ENCODE results near the gene TIAM1.

TIAM1 gene

GRCh38 chr21:31278511-31279130, 65.4 kb downstream of the TIAM1 start:
- TF ChIP-seq CTCF (IDR thresholded peaks at IDR 0.05; ENCODE audit: low read depth, low read length, missing control alignments): no peak
- no peak for DNase-seq (ENCODE audit: low read depth)
- H3K4me3 ChIP-seq (ENCODE audit: low read depth, low read length): no peak overlapping the region

- no peak for DNase-seq (ENCODE audit: low read depth)
- H3K4me3 ChIP-seq (ENCODE audit: low read depth, low read length): no peak overlapping the region
- no peak for TF ChIP-seq CTCF (IDR thresholded peaks at IDR 0.05; ENCODE audit: low read depth, low read length, missing control alignments)
These were observed 67.4 kb downstream of the TIAM1 start for GRCh38 chr21:31276663-31277062.

GRCh38 chr21:31275901-31276300, 68.2 kb downstream of the TIAM1 start:
- TF ChIP-seq CTCF (IDR thresholded peaks at IDR 0.05; ENCODE audit: low read depth, low read length, missing control alignments): no peak
- no peak overlapping the region for H3K4me3 ChIP-seq (ENCODE audit: low read depth, low read length)

GRCh38 chr21:31273278-31273677, 70.8 kb downstream of the TIAM1 start:
- TF ChIP-seq CTCF (IDR thresholded peaks at IDR 0.05; ENCODE audit: low read depth, low read length, missing control alignments): no peak
- no peak overlapping the region for H3K4me3 ChIP-seq (ENCODE audit: low read depth, low read length)
- no peak for DNase-seq (ENCODE audit: low read depth)

More at GRCh38 chr21:31275901-31276300, 68.2 kb downstream of the TIAM1 start:
- DNase-seq (ENCODE audit: low read depth): no peak

DNA sequence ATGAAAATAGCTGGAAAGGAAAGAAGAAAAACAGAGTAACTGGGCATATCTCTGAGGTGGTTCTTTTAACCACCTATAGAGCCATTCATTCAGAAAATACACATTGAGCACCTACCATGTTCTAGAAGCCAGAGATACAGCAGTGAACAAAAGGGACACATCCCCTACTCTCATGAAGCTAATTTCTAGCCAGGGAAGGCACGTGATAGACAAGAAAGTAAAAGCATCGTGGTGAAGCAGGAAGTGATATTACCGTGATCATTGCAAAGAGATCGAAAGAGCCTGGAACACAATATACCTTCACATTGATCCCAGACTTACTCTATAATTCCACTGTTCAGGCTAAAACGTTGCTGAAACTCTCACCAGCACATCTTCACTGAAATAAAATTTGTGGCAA, 76.0 kb downstream of the TIAM1 start:
- H3K4me3 ChIP-seq (ENCODE audit: low read depth, low read length): no peak overlapping the region
- DNase-seq (ENCODE audit: low read depth): no peak
- TF ChIP-seq CTCF (IDR thresholded peaks at IDR 0.05; ENCODE audit: low read depth, low read length, missing control alignments): no peak

DNA sequence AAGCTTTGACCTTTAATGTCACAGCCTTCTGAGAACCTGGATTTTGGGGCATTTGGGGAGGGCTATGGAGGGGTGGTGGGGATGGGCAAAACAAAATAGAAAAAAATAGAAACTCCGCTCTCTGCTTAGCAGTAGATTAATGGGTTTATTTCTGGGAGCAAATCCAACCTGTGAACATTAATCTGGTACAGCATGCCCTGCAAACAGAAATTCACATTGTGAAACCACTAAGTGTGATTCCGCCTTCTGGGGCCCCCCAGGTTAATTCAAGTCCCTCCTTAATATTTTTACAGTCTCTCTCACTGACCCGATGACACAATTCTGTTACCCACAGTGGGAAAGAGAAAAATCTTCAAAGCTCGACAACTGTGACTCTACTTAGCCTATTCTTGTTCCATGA, 76.4 kb downstream of the TIAM1 start:
- H3K4me3 ChIP-seq (ENCODE audit: low read depth, low read length): no peak overlapping the region
- DNase-seq (ENCODE audit: low read depth): no peak
- no peak for TF ChIP-seq CTCF (IDR thresholded peaks at IDR 0.05; ENCODE audit: low read depth, low read length, missing control alignments)

GRCh38 chr21:31266241-31266640, 77.8 kb downstream of the TIAM1 start:
- no peak for DNase-seq (ENCODE audit: low read depth)
- H3K4me3 ChIP-seq (ENCODE audit: low read depth, low read length): no peak overlapping the region
- no peak for TF ChIP-seq CTCF (IDR thresholded peaks at IDR 0.05; ENCODE audit: low read depth, low read length, missing control alignments)

Measured in GM12864 (cell line).